Transverse colon (tissue), 4 donors: ENCODE data around the gene PPP1R15B. TPM values are rescaled to one million over a fixed set of nuclear protein-coding genes. Genes with fewer than 3 reads are reported as not detected.
A peak's percentile ranks its signal among the peaks of the same experiment; 100 is the strongest.

ENCODE experiments used
- DNase-seq: peaks from one replicate; pipeline ENCODE4 v3.0.0-alpha.2; 2019
- H3K27ac ChIP-seq, 4 donors: fragments of 200-600 bp; sonication (generic); 2 replicates each; pipeline ENCODE4 v1.5.1; 2016 to 2018; ENCODE audit warnings: inconsistent platforms in 4 of 4
- H3K27me3 ChIP-seq: fragments of 200-600 bp; sonication (generic); 2 replicates; pipeline ENCODE4 v1.5.1; 2017; ENCODE audit warnings: inconsistent platforms
- H3K36me3 ChIP-seq, 4 donors: fragments of 200-600 bp; sonication (generic); 2 replicates each; pipeline ENCODE4 v1.5.1; 2017 to 2019; ENCODE audit warnings: inconsistent platforms in 4 of 4
- H3K4me1 ChIP-seq, 4 donors: fragments of 200-600 bp; sonication (generic); 2 replicates each; pipeline ENCODE4 v1.5.1; 2017 to 2020; ENCODE audit warnings: inconsistent platforms in 4 of 4
- H3K4me3 ChIP-seq, 4 donors: fragments of 200-600 bp; sonication (generic); 1 replicate in 1 of 4; 2 replicates in 3 of 4; pipeline versions ENCODE4 v1.5.1 to v1.6.1; 2017 to 2019; ENCODE audit warnings: inconsistent platforms in 4 of 4
- H3K9me3 ChIP-seq, 2 donors: fragments of 200-600 bp; sonication (generic); 2 replicates each; pipeline ENCODE4 v1.5.1; 2017 to 2019; ENCODE audit warnings: inconsistent platforms in 2 of 2
- CTCF ChIP-seq, 5 experiments: fragments of 200-600 bp in 3 of 5; fragments of 450-650 bp in 2 of 5; sonication (generic) in 3 of 5; IDR thresholded peaks; 1 replicate in 2 of 5; 2 replicates in 3 of 5; pipeline ENCODE4 v1.5.1; 2016 to 2017; ENCODE audit warnings: antibody characterized with exemption in 5 of 5, inconsistent platforms in 3 of 5, mild to moderate bottlenecking in 2 of 5, moderate library complexity in 1 of 5
- EP300 ChIP-seq: sonication (generic); formaldehyde crosslinking; IDR thresholded peaks from one replicate; pipeline ENCODE4 v1.6.1; 2017; ENCODE audit warnings: antibody characterized with exemption, low read depth
- POLR2A ChIP-seq: fragments of 450-650 bp; IDR thresholded peaks from one replicate; pipeline ENCODE4 v1.6.1; 2016; ENCODE audit warnings: antibody characterized with exemption, mild to moderate bottlenecking, moderate library complexity
- POLR2AphosphoS5 ChIP-seq, 3 donors: sonication (generic); formaldehyde crosslinking; IDR thresholded peaks; one replicate each; pipeline ENCODE4 v1.6.1; 2016; ENCODE audit warnings: antibody characterized with exemption in 3 of 3
- WGBS, 2 donors: methylation state at CpG; one replicate each; pipeline ENCODE4 v1.1.5; 2018; ENCODE audit warnings: low coverage in 1 of 2; 5-methylcytosine and 5-hydroxymethylcytosine counted together
- in situ Hi-C, 4 donors: fragments of 200-750 bp; cut with MboI; loops; one replicate each; pipeline versions ENCODE4 v1.15.0 to v1.15.1; 2017; ENCODE audit warnings: low sequenced_read_pairs in 3 of 4, low pct_ligation_motif_present in 1 of 4, low pct_unique_long_range_greater_than_20kb in 1 of 4
- intact Hi-C: fragments of 100-400 bp; cut with DNase I; formaldehyde crosslinking; loops from one replicate; pipeline ENCODE4 v1.15.1; 2023; ENCODE audit warnings: low total_unique reads
- total RNA-seq, 4 donors: library from RNA; depleted of rRNA; stranded (reverse); fragments of >200 nt; gene quantifications; one replicate each; pipeline ENCODE4 v1.1.0, GENCODE V29; 2016

PPP1R15B gene
- total RNA-seq, 4 donors from 2014 or later: 30.8 to 74.2 (median 54.5) TPM

- peaks cover 0 to 10% (median 3%) of the 10 kb centered on the region in 4 donors for H3K4me1 ChIP-seq
- in situ Hi-C loops: loop anchor here in 1 of 4 donors (25.0 kb wide), 1 partner anchor 378 kb away; no protein-coding TSS in a partner anchor
- intact Hi-C loops: loop anchor here (5.0 kb wide), 1 partner anchor 68 kb away; no protein-coding TSS in a partner anchor
- no peak for DNase-seq
- no peaks in the 10 kb centered on the region for H3K9me3 ChIP-seq
- 87 to 100% methylated on average over 2 to 9 of the region's 9 CpGs for WGBS, 2 donors
- no peak overlapping the region for H3K4me3 ChIP-seq
- peak overlapping the region in 3 of 4 donors; percentile 4 to 85 (median 75) for H3K27ac ChIP-seq
- H3K27me3 ChIP-seq: no peaks in the 10 kb centered on the region
- H3K36me3 ChIP-seq: peaks cover 0 to 30% (median 14%) of the 10 kb centered on the region in 4 donors
- TF ChIP-seq EP300: no peak
- no peak for TF ChIP-seq POLR2A
- TF ChIP-seq POLR2AphosphoS5 (IDR thresholded peaks at IDR 0.05): no peak
- no peak for TF ChIP-seq CTCF (IDR thresholded peaks at IDR 0.05)
Observed at GRCh38 chr1:204434116-204434755, 22.6 kb upstream of the PPP1R15B start.

GRCh38 chr1:204432708-204433107 lies 21.1 kb upstream of the PPP1R15B start:
- in situ Hi-C loops: loop anchor here in 1 of 4 donors (25.0 kb wide), 1 partner anchor 380 kb away; no protein-coding TSS in a partner anchor
- 98 to 100% methylated on average over 1 to 2 of the region's 2 CpGs for whole genome bisulfite sequencing, 2 donors

DNA sequence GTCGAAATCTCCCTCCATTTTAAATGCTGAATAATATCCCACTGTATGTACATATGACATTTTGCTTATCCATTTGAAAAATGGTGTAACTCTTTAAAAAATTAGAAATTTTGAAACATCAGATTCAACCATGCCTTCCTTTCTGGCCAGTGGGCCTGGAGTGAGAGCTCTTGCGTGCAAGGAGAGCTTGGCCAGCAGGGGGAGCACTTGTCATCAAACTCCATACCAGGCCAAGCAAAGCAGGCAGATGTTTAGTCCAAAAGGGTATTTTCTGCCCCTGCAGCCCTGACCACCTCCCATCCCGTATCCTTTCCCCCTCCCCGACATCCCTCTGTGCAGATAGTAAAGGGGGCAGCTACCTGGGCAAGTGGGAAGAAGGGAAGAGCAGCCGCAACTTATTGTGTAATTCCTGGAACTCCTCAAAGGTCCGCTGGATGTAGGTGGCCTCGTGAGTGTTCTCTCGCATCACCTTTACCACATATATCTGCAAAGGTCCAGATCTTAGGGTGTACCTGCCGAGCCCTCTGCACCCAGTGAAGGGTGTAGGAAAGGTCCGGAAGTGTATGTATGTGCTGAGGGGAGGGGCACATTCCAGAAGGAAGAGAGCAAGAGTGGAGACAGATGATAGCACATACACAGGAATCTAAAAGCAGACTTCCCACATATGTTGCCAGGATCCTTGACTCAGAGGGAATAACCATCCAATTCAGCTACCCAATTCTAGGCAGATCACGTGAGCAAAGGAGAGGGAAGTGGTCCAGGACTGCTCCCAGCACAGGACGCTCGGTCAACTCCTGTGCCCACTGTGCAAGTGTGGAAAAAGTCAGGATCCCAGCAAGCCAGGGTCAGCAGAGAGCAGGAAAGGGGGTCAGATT lies 19.9 kb upstream of the PPP1R15B start:
- peak; percentile 83 for DNase-seq
- TF ChIP-seq EP300 (no peak), CTCF (IDR thresholded peaks at IDR 0.05) (peak; percentile 84 to 95 (median 92)), POLR2AphosphoS5 (IDR thresholded peaks at IDR 0.05) (peak in 1 of 3 donors; percentile 19), POLR2A (no peak)
- H3K4me1 ChIP-seq: no peaks in the 10 kb centered on the region
- intact Hi-C loops (loop anchor here (5.0 kb wide), 1 partner anchor 71 kb away; no protein-coding TSS in a partner anchor), in situ Hi-C loops (loop anchor here in 1 of 4 donors (25.0 kb wide), 1 partner anchor 381 kb away; no protein-coding TSS in a partner anchor)
- no peaks in the 10 kb centered on the region for H3K27me3 ChIP-seq
- no peaks in the 10 kb centered on the region for H3K9me3 ChIP-seq
- H3K36me3 ChIP-seq: peaks cover 0 to 53% (median 20%) of the 10 kb centered on the region in 4 donors
- no peak overlapping the region for H3K4me3 ChIP-seq
- H3K27ac ChIP-seq: peak overlapping the region in 3 of 4 donors; percentile 2 to 58 (median 26)
- 50 to 61% methylated on average over 2 to 13 of the region's 13 CpGs for WGBS, 2 donors

More at GRCh38 chr1:204432708-204433107, 21.1 kb upstream of the PPP1R15B start:
- Histone ChIP-seq H3K4me1 (peaks cover 0 to 2% (median 0%) of the 10 kb centered on the region in 4 donors), H3K27me3 (no peaks in the 10 kb centered on the region), H3K4me3 (no peak overlapping the region), H3K27ac (peak overlapping the region in 1 of 4 donors; percentile 58), H3K9me3 (no peaks in the 10 kb centered on the region), H3K36me3 (peaks cover 0 to 42% (median 16%) of the 10 kb centered on the region in 4 donors)
- intact Hi-C loops: loop anchor here (5.0 kb wide), 1 partner anchor 70 kb away; no protein-coding TSS in a partner anchor
- DNase-seq: no peak
- no peak for TF ChIP-seq EP300
- TF ChIP-seq CTCF (IDR thresholded peaks at IDR 0.05): no peak
- no peak for TF ChIP-seq POLR2AphosphoS5 (IDR thresholded peaks at IDR 0.05)
- no peak for TF ChIP-seq POLR2A
